ENCODE data around the gene ASRGL1. TPM values are rescaled to one million over a fixed set of nuclear protein-coding genes. Genes with fewer than 3 reads are reported as not detected.

The ASRGL1 gene
- polyA plus RNA-seq, 2 donors: 0.45 to 1.3 TPM

Other genes with a start within 250 kb of the ASRGL1 start
- gene INCENP, start 213.4 kb upstream of the ASRGL1 start, polyA plus RNA-seq: 10 to 100 TPM; 13.7 to 17.5 TPM
- gene SCGB1D1, start 147.2 kb upstream of the ASRGL1 start, polyA plus RNA-seq: not detected
- gene SCGB2A1, start 128.8 kb upstream of the ASRGL1 start, polyA plus RNA-seq: under 1 TPM; 0.54 to 0.59 TPM
- not detected for gene SCGB1D2, start 95.2 kb upstream of the ASRGL1 start, polyA plus RNA-seq
- gene SCGB2A2, start 67.3 kb upstream of the ASRGL1 start, polyA plus RNA-seq: not detected
- not detected for gene SCGB1D4, start 38.4 kb upstream of the ASRGL1 start, polyA plus RNA-seq
- 1 to 10 TPM; 4.8 to 5.5 TPM for gene SCGB1A1, start 81.6 kb downstream of the ASRGL1 start, polyA plus RNA-seq
- 100 to 1,000 TPM; 168 to 195 TPM for gene AHNAK, start 209.4 kb downstream of the ASRGL1 start, polyA plus RNA-seq
- 1,000 to 10,000 TPM in 1 of 2 donors, 100 to 1,000 TPM in 1; 884 to 1,495 TPM for gene EEF1G, start 236.4 kb downstream of the ASRGL1 start, polyA plus RNA-seq